GM18526 (cell line): ENCODE data around the gene TMEM63A.

ENCODE experiments used
- POLR2A ChIP-seq: IDR thresholded peaks from 3 replicates; pipeline ENCODE4 v1.6.1; 2011; ENCODE audit not compliant: insufficient read length; ENCODE audit errors: extremely low read depth

Gene TMEM63A

GRCh38 chr1:225914947-225915346 lies 32.8 kb upstream of the TMEM63A start:
- TF ChIP-seq POLR2A = no peak

- TF ChIP-seq POLR2A = no peak
These were observed 32.2 kb upstream of the TMEM63A start for GRCh38 chr1:225914391-225914790.

- TF ChIP-seq POLR2A = no peak
These were observed 29.3 kb upstream of the TMEM63A start for GRCh38 chr1:225911191-225912130.

GRCh38 chr1:225909477-225909876 lies 27.3 kb upstream of the TMEM63A start:
- no peak for TF ChIP-seq POLR2A

GRCh38 chr1:225908773-225909172 lies 26.6 kb upstream of the TMEM63A start:
- TF ChIP-seq POLR2A = no peak

- TF ChIP-seq POLR2A = no peak
These were observed 25.9 kb upstream of the TMEM63A start for GRCh38 chr1:225908013-225908640.

GRCh38 chr1:225907341-225907740 lies 25.2 kb upstream of the TMEM63A start:
- no peak for TF ChIP-seq POLR2A

GRCh38 chr1:225906467-225906866 lies 24.3 kb upstream of the TMEM63A start:
- no peak for TF ChIP-seq POLR2A

GRCh38 chr1:225903623-225904022 lies 21.4 kb upstream of the TMEM63A start:
- no peak for TF ChIP-seq POLR2A

- TF ChIP-seq POLR2A = no peak
These were observed 17.1 kb upstream of the TMEM63A start for GRCh38 chr1:225899044-225899925.

GRCh38 chr1:225897595-225898514 lies 15.7 kb upstream of the TMEM63A start:
- no peak for TF ChIP-seq POLR2A

GRCh38 chr1:225896937-225897549 lies 14.9 kb upstream of the TMEM63A start:
- no peak for TF ChIP-seq POLR2A

GRCh38 chr1:225896494-225896893 lies 14.3 kb upstream of the TMEM63A start:
- TF ChIP-seq POLR2A = no peak

- no peak for TF ChIP-seq POLR2A
These were observed 10.1 kb upstream of the TMEM63A start for GRCh38 chr1:225892307-225892706.

- no peak for TF ChIP-seq POLR2A
These were observed 9.2 kb upstream of the TMEM63A start for GRCh38 chr1:225891229-225891972.
